Measurements from ENCODE around the gene FBXO17. TPM values are rescaled to one million over a fixed set of nuclear protein-coding genes. Genes with fewer than 3 reads are reported as not detected.

The FBXO17 gene
- total and polyA plus RNA-seq, 12 donors, result 4.1 to 18.7 (median 9.4) TPM

GRCh38 chr19:38901683-38902082, 73.9 kb downstream of the FBXO17 start:
- TF ChIP-seq CTCF (IDR thresholded peaks at IDR 0.05) (no peak), POLR2A (IDR thresholded peaks at IDR 0.05) (no peak)
- Histone ChIP-seq H3K4me3 (no peak overlapping the region), H3K4me1 (replicated peaks in 1 of 2) (peaks cover 14 to 26% of the 10 kb centered on the region in 2 donors), H3K27me3 (no peaks in the 10 kb centered on the region), H3K36me3 (replicated peaks in 1 of 2) (peaks cover 0 to 18% of the 10 kb centered on the region in 2 donors), H3K27ac (no peak overlapping the region), H3K9me3 (replicated peaks in 1 of 3) (no peaks in the 10 kb centered on the region)
- no peak for DNase-seq
- 94 to 100% (median 100%) methylated on average over 1 of the region's 1 CpG for WGBS, 4 donors
- intact Hi-C loops (cut with DNase I), result no loop called here

- H3K27me3 ChIP-seq, result no peaks in the 10 kb centered on the region
- peaks cover 14 to 30% of the 10 kb centered on the region in 2 donors for H3K4me1 ChIP-seq (replicated peaks in 1 of 2)
- TF ChIP-seq CTCF (IDR thresholded peaks at IDR 0.05), result no peak
- TF ChIP-seq POLR2A (IDR thresholded peaks at IDR 0.05), result no peak
- peak overlapping the region in 1 of 4 donors; percentile 65 for H3K4me3 ChIP-seq
- no peaks in the 10 kb centered on the region for H3K9me3 ChIP-seq (replicated peaks in 1 of 3)
- peak in 1 of 7 donors; percentile 27 for DNase-seq
- 27 to 34% (median 30%) methylated on average over 3 of the region's 3 CpGs for WGBS, 4 donors
- intact Hi-C loops (cut with DNase I), result no loop called here
- H3K27ac ChIP-seq, result peak overlapping the region in 4 of 5 donors; percentile 84 to 93 (median 88)
- peaks cover 0 to 13% of the 10 kb centered on the region in 2 donors for H3K36me3 ChIP-seq (replicated peaks in 1 of 2)
Observed at GRCh38 chr19:38900743-38901190, 74.8 kb downstream of the FBXO17 start.

GRCh38 chr19:38900202-38900629, 75.3 kb downstream of the FBXO17 start:
- H3K36me3 ChIP-seq (replicated peaks in 1 of 2), result peaks cover 0 to 8% of the 10 kb centered on the region in 2 donors
- WGBS, 4 donors, result 1 to 3% (median 2%) methylated on average over 7 to 8 of the region's 8 CpGs

More at GRCh38 chr19:38900202-38900629, 75.3 kb downstream of the FBXO17 start:
- H3K4me3 ChIP-seq, result peak overlapping the region; percentile 35 to 91 (median 74)
- TF ChIP-seq POLR2A (IDR thresholded peaks at IDR 0.05), result peak in 1 of 2 donors; percentile 4
- TF ChIP-seq CTCF (IDR thresholded peaks at IDR 0.05), result no peak
- intact Hi-C loops (cut with DNase I), result no loop called here
- peaks cover 14 to 30% of the 10 kb centered on the region in 2 donors for H3K4me1 ChIP-seq (replicated peaks in 1 of 2)
- H3K27ac ChIP-seq, result peak overlapping the region; percentile 84 to 93 (median 89)
- H3K9me3 ChIP-seq (replicated peaks in 1 of 3), result no peaks in the 10 kb centered on the region
- no peaks in the 10 kb centered on the region for H3K27me3 ChIP-seq
- no peak for DNase-seq

Data from adrenal gland (tissue), 12 donors.